HG03039 (cell line): ENCODE results near the gene PRKN.
"Not testable (repeated sequence)": the region's sequence is repeated elsewhere in the genome, so short reads cannot be mapped to it uniquely, and the experiment has no call there.

Source experiments
- ATAC-seq: cut with Tn5 transposase; IDR thresholded peaks from one replicate; pipeline ENCODE4 v1.9.1; 2021; ENCODE audit warnings: mild to moderate bottlenecking, moderate library complexity; ENCODE audit not compliant: unreplicated experiment

The PRKN gene

GRCh38 chr6:161356167-161356854 lies 1371.3 kb downstream of the PRKN start:
- no peak for ATAC-seq

GRCh38 chr6:161355696-161356095 lies 1371.9 kb downstream of the PRKN start:
- ATAC-seq, result no peak

DNA sequence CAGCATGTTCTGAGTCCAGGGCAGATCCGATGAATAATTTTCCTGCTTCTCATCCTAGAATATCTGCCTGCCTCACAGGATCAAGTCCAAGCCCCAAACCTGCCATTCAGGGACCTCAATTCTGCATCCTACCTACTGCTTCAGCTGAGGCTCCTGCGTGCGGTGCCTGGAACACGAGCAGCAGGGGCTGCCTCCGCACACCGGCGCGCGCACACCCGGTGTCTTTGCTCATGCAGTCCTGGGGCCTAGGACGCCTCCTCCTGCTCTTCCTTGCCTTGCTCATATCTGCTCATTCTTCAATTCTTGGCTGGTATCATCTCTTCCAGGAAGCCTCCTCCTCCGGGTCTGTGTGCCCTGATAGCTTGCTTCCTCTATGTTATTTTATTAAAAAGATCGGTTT lies 1372.6 kb downstream of the PRKN start:
- ATAC-seq, result no peak

- no peak for ATAC-seq
Measured at GRCh38 chr6:161354276-161354840, 1373.2 kb downstream of the PRKN start.

GRCh38 chr6:161353208-161353613 lies 1374.4 kb downstream of the PRKN start:
- ATAC-seq, result no peak

DNA sequence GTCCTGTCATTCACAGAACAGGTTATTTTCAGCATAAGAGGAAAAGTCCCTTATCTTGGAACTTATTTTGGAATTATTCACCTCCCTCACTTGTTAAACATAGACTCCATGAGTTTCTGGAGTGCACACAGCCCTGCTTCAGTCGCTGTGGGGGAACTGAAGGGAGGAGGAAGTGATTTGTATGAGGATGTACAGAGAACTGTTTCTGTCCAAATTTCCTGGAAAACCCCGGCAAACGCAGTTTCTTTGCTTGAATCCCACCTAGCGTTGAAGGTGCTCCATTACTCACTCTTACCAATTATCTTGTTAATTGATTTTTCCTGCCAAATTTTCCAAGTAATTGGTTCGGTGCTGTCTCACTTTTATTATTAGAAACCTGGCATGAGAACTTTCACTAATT lies 1375.7 kb downstream of the PRKN start:
- no peak for ATAC-seq

- ATAC-seq, result no peak
Measured at GRCh38 chr6:161349886-161350285, 1377.7 kb downstream of the PRKN start.

DNA sequence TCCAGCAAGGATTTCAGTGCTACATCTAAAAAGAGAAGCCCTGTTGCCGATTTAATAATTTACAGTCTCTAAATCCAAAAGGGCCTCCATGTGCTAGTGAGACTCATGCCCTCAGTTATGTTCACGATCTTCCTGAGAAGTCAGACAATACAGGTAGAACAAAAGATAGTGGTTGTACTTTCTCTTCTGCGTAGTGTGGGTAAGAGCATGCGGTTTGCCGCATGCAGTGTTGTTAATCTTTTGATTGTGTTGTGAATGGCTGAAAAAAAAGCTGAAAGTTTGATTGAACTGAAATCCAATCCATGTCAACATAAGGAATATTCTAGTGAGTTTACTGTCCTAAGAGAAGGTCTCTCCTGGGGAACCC lies 1379.0 kb downstream of the PRKN start:
- ATAC-seq, result no peak

- no peak for ATAC-seq
Measured at GRCh38 chr6:161347988-161348627, 1379.5 kb downstream of the PRKN start.

GRCh38 chr6:161347125-161347524 lies 1380.4 kb downstream of the PRKN start:
- ATAC-seq, result no peak

- no peak for ATAC-seq
Measured at GRCh38 chr6:161346717-161347116, 1380.8 kb downstream of the PRKN start.

DNA sequence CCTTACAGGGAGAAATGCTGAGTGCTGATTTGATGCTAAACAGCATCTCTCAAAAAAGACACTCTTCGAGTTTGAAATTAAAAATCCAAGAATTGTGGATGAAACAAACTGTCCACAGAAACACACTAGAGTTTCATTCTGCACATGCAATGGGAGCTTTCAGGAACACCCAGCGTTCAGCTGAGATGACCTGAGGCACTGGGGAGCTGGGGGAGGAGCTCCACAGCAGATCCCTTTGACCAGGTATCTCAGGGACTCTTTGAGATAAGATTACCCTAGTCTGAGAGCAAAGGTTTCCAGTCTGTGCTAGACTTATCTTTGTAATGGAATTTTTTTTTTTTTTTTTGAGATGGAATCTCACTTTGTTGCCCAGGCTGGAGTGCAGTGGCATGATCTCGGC lies 1382.9 kb downstream of the PRKN start:
- ATAC-seq, result no peak

GRCh38 chr6:161342039-161342438 lies 1385.5 kb downstream of the PRKN start:
- ATAC-seq, result no peak

DNA sequence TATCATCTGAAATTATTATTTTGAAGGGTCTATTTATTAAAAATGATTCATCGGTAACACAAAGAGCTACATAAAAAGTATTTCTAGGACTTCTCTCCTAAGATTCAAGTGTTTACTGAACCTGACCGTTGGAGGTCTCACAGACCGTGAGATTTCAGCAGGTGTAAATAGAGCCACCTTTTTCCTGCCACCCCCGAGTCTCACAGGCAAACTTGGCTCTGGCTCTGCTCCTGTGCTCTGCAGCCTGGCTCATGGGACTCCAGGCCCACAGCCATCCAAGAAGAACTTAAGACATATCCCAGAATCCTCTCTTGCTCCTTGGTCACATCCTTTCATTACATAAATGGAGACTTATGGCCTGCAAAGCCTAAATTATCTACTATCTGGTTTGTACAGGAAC lies 1385.9 kb downstream of the PRKN start:
- ATAC-seq, result no peak

GRCh38 chr6:161338015-161338414 lies 1389.6 kb downstream of the PRKN start:
- no peak for ATAC-seq

DNA sequence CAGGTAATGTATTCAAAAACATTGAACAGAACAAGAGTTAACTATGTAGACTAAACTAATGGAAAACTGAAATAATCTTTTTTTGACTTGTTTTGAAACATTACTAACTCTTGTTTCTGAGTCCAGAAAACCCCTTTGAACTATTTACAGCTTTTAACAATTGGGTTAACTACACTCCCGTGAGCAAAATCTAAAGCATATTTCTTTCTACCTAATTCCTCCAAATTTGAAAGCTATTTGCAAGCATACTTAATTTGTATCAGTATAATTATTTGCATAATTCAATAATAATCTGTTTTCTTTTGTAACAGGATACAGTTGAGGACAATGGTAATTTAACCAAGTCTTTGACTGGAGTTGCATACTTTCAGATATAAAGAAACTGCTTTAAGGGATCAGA lies 1391.1 kb downstream of the PRKN start:
- ATAC-seq, result no peak

GRCh38 chr6:161333410-161333809 lies 1394.2 kb downstream of the PRKN start:
- no peak for ATAC-seq

- not testable (repeated sequence) for ATAC-seq
Measured at GRCh38 chr6:161331402-161332081, 1396.0 kb downstream of the PRKN start.

DNA sequence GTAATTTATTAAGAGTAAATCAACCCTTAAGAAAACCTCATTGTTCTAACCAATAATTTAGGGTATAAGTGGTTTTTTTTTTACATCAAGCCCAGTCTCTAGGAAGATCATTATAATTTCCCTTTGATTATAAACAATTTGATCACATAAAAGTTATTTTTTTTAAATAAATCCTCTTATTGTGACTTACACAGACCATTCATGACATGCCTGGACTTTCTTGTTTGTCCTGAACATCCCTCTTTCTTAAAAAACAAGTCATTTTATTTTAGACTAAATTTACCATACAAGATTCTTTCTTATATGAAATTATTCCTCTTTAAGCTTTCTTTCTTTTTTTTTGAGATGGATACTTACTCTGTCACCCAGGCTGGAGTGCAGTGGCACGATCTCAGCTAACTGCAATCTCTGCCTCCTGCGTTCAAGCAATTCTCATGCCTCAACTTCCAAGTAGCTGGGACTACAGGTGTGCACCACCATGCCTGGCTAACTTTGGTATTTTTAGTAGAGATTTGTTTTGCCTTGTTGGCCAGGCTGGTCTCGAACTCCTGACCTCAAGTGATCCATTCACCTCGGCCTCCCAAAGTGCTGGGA lies 1400.1 kb downstream of the PRKN start:
- no peak for ATAC-seq

DNA sequence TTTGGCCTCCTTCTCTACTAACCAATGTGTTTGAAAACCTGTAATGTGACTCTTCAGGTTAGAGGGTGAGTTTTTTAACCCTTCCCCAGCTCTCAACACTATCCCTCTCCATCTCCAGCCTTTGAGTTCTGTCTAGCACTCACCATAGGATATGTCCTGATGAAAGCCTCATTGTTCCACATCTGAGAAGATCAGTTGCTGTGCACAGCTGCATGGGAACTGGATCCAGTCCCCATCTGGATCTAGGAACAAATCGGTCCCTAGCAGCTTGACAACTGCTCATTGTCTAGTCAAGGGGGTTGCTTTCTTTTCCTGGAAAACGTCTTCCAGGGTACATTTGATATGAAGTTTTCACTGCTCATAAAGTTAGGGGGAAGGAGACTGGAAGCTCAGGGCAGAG lies 1408.3 kb downstream of the PRKN start:
- ATAC-seq, result no peak

DNA sequence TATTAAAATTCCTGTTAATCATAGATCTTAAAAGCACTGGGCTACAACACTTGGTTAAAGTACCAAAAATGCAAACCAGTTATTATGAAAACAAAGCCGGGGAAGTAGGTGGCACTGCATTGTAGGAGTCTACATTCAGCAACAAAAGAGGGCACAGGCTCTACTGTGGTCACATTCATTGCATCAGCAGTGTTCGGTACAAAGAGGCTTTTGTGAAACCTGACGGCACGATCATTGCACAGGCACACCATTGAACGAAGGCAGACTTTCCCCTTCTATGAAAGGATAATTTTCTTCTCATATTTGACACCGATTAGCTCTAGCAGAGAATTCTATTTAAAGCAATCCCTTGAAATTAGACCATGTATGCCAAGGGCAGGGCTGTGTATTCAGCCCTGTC lies 1409.1 kb downstream of the PRKN start:
- ATAC-seq, result no peak

DNA sequence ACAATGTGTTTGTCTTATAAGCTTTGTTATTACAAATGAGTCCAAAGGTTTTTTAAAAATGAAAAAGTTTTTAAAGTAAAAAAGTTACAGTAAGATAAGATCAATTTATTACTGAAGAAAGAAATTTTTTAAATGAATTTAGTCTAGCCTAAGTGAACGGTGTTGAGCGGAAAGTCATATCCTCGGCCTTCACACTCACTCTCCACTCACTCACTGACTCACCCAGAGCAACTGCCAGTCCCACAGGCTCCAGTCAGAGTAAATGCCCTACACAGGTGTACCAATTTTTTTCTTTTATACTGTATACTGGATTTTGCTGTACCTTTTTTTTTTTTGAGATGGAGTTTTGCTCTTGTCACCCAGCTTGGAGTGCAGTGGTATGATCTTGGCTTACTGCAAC lies 1411.0 kb downstream of the PRKN start:
- ATAC-seq, result no peak
